A549 (cell line): Measurements from ENCODE around the gene GSG1L.

Experiments
- CHD2 ChIP-seq: fragments of 150-350 bp; IDR thresholded peaks from 2 replicates; pipeline ENCODE4 v1.6.1; 2014; ENCODE audit warnings: low read length; ENCODE audit not compliant: partially characterized antibody
- PHF8 ChIP-seq: fragments of 200-600 bp; sonication (generic); IDR thresholded peaks from 2 replicates; pipeline ENCODE4 v1.6.1; 2016; ENCODE audit warnings: low read depth, mild to moderate bottlenecking, antibody characterized with exemption, moderate library complexity, borderline replicate concordance
- POLR2A ChIP-seq: IDR thresholded peaks from 2 replicates; pipeline ENCODE4 v1.6.1; 2012; ENCODE audit warnings: mild to moderate bottlenecking, low read length
- RAD21 ChIP-seq, 2 experiments: fragments of >200 bp in 1 of 2; sonication (Bioruptor Twin) in 1 of 2; formaldehyde crosslinking in 1 of 2; IDR thresholded peaks in 1 of 2; conservative IDR thresholded peaks in 1 of 2; 2 replicates in 1 of 2; 3 replicates in 1 of 2; pipeline ENCODE4 v1.6.1; 2012 to 2018; ENCODE audit warnings: inconsistent platforms in 1 of 2
- RCOR1 ChIP-seq: fragments of 150-350 bp; IDR thresholded peaks from 2 replicates; pipeline ENCODE4 v1.6.1; 2014; ENCODE audit warnings: antibody characterized with exemption, low read length, low read depth
- TP53 ChIP-seq: fragments of 250-450 bp; sonication (Bioruptor Pico); IDR thresholded peaks from 2 replicates; pipeline ENCODE4 v1.5.0; 2021; ENCODE audit warnings: mild to moderate bottlenecking, moderate library complexity
- TF ChIP-seq, protein P1 (sequence below): fragments of >200 bp; sonication (Bioruptor Twin); formaldehyde crosslinking; IDR thresholded peaks from 3 replicates; pipeline ENCODE4 v1.5.1; 2016

DNA sequence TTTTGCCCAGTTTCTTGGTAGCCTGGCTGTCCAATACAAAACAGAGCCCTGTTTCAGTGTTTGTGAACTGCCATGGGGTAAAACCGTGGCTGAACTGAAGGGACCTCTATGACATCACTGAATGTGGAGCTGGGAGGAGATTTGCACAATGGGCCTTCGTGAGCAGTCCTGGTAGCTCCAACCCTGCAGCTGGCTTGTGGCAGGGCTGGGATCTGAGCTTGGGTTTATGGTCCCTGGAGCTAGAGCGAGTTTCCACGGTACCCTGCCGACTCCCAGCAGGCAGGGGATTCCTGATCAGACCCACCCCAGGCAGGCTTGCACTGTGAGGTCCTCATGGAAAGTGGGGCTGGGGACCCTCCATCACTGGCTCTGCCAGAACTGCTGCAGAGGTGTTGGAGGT, 247.0 kb downstream of the GSG1L start:
- TF ChIP-seq RCOR1 (no peak), PHF8 (no peak), CHD2 (no peak), POLR2A (no peak), RAD21 (conservative IDR thresholded peaks at IDR 0.05 in 1 of 2, IDR thresholded peaks at IDR 0.05 in 1 of 2) (no peak), TP53 (no peak)
- TF ChIP-seq, protein P1, sequence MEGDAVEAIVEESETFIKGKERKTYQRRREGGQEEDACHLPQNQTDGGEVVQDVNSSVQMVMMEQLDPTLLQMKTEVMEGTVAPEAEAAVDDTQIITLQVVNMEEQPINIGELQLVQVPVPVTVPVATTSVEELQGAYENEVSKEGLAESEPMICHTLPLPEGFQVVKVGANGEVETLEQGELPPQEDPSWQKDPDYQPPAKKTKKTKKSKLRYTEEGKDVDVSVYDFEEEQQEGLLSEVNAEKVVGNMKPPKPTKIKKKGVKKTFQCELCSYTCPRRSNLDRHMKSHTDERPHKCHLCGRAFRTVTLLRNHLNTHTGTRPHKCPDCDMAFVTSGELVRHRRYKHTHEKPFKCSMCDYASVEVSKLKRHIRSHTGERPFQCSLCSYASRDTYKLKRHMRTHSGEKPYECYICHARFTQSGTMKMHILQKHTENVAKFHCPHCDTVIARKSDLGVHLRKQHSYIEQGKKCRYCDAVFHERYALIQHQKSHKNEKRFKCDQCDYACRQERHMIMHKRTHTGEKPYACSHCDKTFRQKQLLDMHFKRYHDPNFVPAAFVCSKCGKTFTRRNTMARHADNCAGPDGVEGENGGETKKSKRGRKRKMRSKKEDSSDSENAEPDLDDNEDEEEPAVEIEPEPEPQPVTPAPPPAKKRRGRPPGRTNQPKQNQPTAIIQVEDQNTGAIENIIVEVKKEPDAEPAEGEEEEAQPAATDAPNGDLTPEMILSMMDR: no peak
